Common myeloid progenitor, CD34-positive (primary cell): ENCODE data around the gene ZNF674.
A peak's percentile ranks its signal among the peaks of the same experiment; 100 is the strongest.
"Not testable (repeated sequence)": the region's sequence is repeated elsewhere in the genome, so short reads cannot be mapped to it uniquely, and the experiment has no call there.

Source experiments
- CTCF ChIA-PET: fragments of 350-600 bp; sonication (Branson Sonifier 250); formaldehyde crosslinking; loops from one replicate; lab custom pipeline; 2021; ENCODE audit warnings: antibody characterized with exemption; lab: Charles Lee
- POLR2A ChIA-PET: fragments of 350-600 bp; sonication (Branson Sonifier 250); formaldehyde crosslinking; loops from one replicate; lab custom pipeline; 2021; ENCODE audit warnings: antibody characterized with exemption; lab: Charles Lee
- DNase-seq, 3 donors: peaks; one replicate each; pipeline versions ENCODE4 v3.0.0 to v3.0.0-alpha.2; 2013
- H3K27ac ChIP-seq, 2 experiments: 1 replicate in 1 of 2; 2 replicates in 1 of 2; pipeline ENCODE4 v1.7.0; 2013; ENCODE audit warnings: inconsistent platforms in 2 of 2, low read length in 2 of 2, mild to moderate bottlenecking in 2 of 2, low read depth in 1 of 2, moderate library complexity in 1 of 2; ENCODE audit not compliant: severe bottlenecking in 2 of 2, insufficient read depth in 1 of 2, poor library complexity in 1 of 2
- H3K27me3 ChIP-seq, 5 experiments: replicated peaks in 2 of 5; 1 replicate in 3 of 5; 2 replicates in 2 of 5; pipeline versions ENCODE4 v1.6.1 to v1.7.0; 2013; ENCODE audit warnings: low read length in 4 of 5, mild to moderate bottlenecking in 2 of 5, moderate library complexity in 2 of 5, inconsistent platforms in 1 of 5; ENCODE audit not compliant: insufficient read depth in 5 of 5, control insufficient read depth in 4 of 5
- H3K36me3 ChIP-seq, 4 experiments: 1 replicate in 2 of 4; 2 replicates in 2 of 4; pipeline versions ENCODE4 v1.6.1 to v1.7.0; 2013; ENCODE audit warnings: low read length in 3 of 4, control low read depth in 1 of 4, mild to moderate bottlenecking in 1 of 4; ENCODE audit not compliant: control insufficient read depth in 4 of 4, insufficient read depth in 4 of 4
- H3K4me1 ChIP-seq, 4 experiments: 1 replicate in 3 of 4; 2 replicates in 1 of 4; pipeline versions ENCODE4 v1.6.1 to v1.7.1; 2013; ENCODE audit warnings: low read length in 3 of 4, mild to moderate bottlenecking in 3 of 4, control low read depth in 1 of 4, inconsistent platforms in 1 of 4, moderate library complexity in 1 of 4; ENCODE audit not compliant: control insufficient read depth in 4 of 4, insufficient read depth in 4 of 4; ENCODE audit errors: control extremely low read depth in 1 of 4
- H3K4me3 ChIP-seq, 7 experiments: 1 replicate in 4 of 7; 2 replicates in 3 of 7; pipeline versions ENCODE4 v1.5.1 to v1.7.0; 2013; ENCODE audit warnings: mild to moderate bottlenecking in 7 of 7, low read length in 6 of 7, moderate library complexity in 6 of 7, inconsistent platforms in 2 of 7, low read depth in 2 of 7, control low read depth in 1 of 7; ENCODE audit not compliant: insufficient read depth in 4 of 7, control insufficient read depth in 1 of 7; ENCODE audit errors: extremely low read depth in 1 of 7
- H3K9me3 ChIP-seq, 5 experiments: 1 replicate in 4 of 5; 2 replicates in 1 of 5; pipeline versions ENCODE4 v1.6.1 to v1.7.1; 2013; ENCODE audit warnings: low read length in 4 of 5, mild to moderate bottlenecking in 2 of 5, inconsistent platforms in 1 of 5, low read depth in 1 of 5, moderate library complexity in 1 of 5; ENCODE audit not compliant: control insufficient read depth in 4 of 5, insufficient read depth in 2 of 5; ENCODE audit errors: control extremely low read depth in 1 of 5
- WGBS: methylation state at CpG from one replicate; pipeline ENCODE4 v1.1.5; 2013; ENCODE audit not compliant: insufficient coverage; 5-methylcytosine and 5-hydroxymethylcytosine counted together

The ZNF674 gene

GRCh38 chrX:46530404-46530908 is 14.8 kb downstream of the ZNF674 start:
- H3K4me3 ChIP-seq, H3K36me3 ChIP-seq, H3K4me1 ChIP-seq, H3K27me3 ChIP-seq, H3K27ac ChIP-seq, DNase-seq, POLR2A ChIA-PET, H3K9me3 ChIP-seq, CTCF ChIA-PET: not testable (repeated sequence)
- 78% methylated on average over 1 of the region's 1 CpG for WGBS

GRCh38 chrX:46529740-46530403 is 15.3 kb downstream of the ZNF674 start:
- POLR2A ChIA-PET, result interaction anchor here (0.7 kb wide), 1 partner anchor 1097 kb away, joined by 3 read pairs; no protein-coding TSS in a partner anchor
- DNase-seq, result peak in 2 of 3 donors; percentile 57 to 76
- H3K4me3 ChIP-seq, CTCF ChIA-PET, H3K4me1 ChIP-seq, H3K27me3 ChIP-seq, H3K9me3 ChIP-seq, H3K27ac ChIP-seq, H3K36me3 ChIP-seq: not testable (repeated sequence)
- 51% methylated on average over 9 of the region's 12 CpGs for WGBS

- H3K27ac ChIP-seq, H3K4me1 ChIP-seq, DNase-seq, H3K27me3 ChIP-seq, H3K36me3 ChIP-seq, POLR2A ChIA-PET, H3K4me3 ChIP-seq, H3K9me3 ChIP-seq, CTCF ChIA-PET: not testable (repeated sequence)
- 88% methylated on average over 3 of the region's 6 CpGs for WGBS
Observed at GRCh38 chrX:46528640-46529039, 16.6 kb downstream of the ZNF674 start.

- WGBS, result 100% methylated on average over 1 of the region's 1 CpG
- Histone ChIP-seq H3K36me3 (peaks cover 3 to 30% (median 10%) of the 10 kb centered on the region in 4 experiments), H3K27me3 (no peaks in the 10 kb centered on the region), H3K4me1 (no peaks in the 10 kb centered on the region), H3K4me3 (no peak overlapping the region), H3K9me3 (peaks cover 4 to 29% (median 15%) of the 10 kb centered on the region in 5 experiments), H3K27ac (no peak overlapping the region)
- POLR2A ChIA-PET, result no interaction called here
- CTCF ChIA-PET, result interaction anchor here (1.5 kb wide), 1 partner anchor 12 kb away, joined by 4 read pairs; no protein-coding TSS in a partner anchor
- no peak for DNase-seq
Observed at GRCh38 chrX:46506076-46506475, 39.1 kb downstream of the ZNF674 start.

GRCh38 chrX:46502848-46503247 is 42.4 kb downstream of the ZNF674 start:
- Histone ChIP-seq H3K4me3 (no peak overlapping the region), H3K9me3 (peaks cover 10 to 47% (median 30%) of the 10 kb centered on the region in 5 experiments), H3K4me1 (no peaks in the 10 kb centered on the region), H3K27me3 (no peaks in the 10 kb centered on the region), H3K27ac (no peak overlapping the region), H3K36me3 (peaks cover 3 to 37% (median 11%) of the 10 kb centered on the region in 4 experiments)
- POLR2A ChIA-PET, result no interaction called here
- CTCF ChIA-PET, result no interaction called here
- DNase-seq, result no peak
- 63% methylated on average over 1 of the region's 2 CpGs for WGBS

- no CpG with 5 or more reads among the region's 1 CpG for WGBS
- H3K4me3 ChIP-seq, result no peak overlapping the region
- peak in 1 of 3 donors; percentile 2 for DNase-seq
- H3K4me1 ChIP-seq, result no peaks in the 10 kb centered on the region
- peaks cover 7 to 44% (median 23%) of the 10 kb centered on the region in 5 experiments for H3K9me3 ChIP-seq
- H3K27me3 ChIP-seq, result no peaks in the 10 kb centered on the region
- CTCF ChIA-PET, result no interaction called here
- H3K27ac ChIP-seq, result no peak overlapping the region
- peaks cover 3 to 34% (median 9%) of the 10 kb centered on the region in 4 experiments for H3K36me3 ChIP-seq
- POLR2A ChIA-PET, result no interaction called here
Observed at GRCh38 chrX:46500054-46500453, 45.2 kb downstream of the ZNF674 start.

DNA sequence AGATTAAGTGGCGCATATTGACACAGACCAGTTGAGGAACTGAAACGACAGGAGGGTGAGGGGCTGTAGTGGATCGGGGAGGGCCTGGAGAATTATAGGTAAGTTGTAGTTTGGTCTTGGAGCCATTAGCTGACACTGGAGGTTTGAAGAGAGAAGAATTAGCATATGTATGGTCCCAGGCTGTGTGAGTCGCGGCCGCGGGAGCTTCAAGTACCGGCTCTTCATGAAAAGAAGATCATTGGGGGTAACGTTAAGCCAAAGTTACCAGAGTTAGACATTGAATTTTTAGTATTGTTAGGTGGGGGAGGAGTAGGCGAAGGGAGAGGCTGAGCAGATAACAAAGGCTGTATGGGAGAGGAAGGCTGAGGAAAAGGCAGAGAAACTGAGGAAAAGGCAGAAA is 56.5 kb downstream of the ZNF674 start:
- Histone ChIP-seq H3K4me3 (no peak overlapping the region), H3K27ac (no peak overlapping the region), H3K9me3 (peaks cover 3 to 27% (median 5%) of the 10 kb centered on the region in 5 experiments), H3K27me3 (no peaks in the 10 kb centered on the region), H3K36me3 (peaks cover 0 to 26% (median 0%) of the 10 kb centered on the region in 4 experiments), H3K4me1 (no peaks in the 10 kb centered on the region)
- DNase-seq, result no peak
- 90% methylated on average over 10 of the region's 10 CpGs for WGBS
- CTCF ChIA-PET, result no interaction called here
- POLR2A ChIA-PET, result no interaction called here
